Measurements from ENCODE around the gene PLB1.
"Not testable (repeated sequence)": the region's sequence is repeated elsewhere in the genome, so short reads cannot be mapped to it uniquely, and the experiment has no call there.

The PLB1 gene

DNA sequence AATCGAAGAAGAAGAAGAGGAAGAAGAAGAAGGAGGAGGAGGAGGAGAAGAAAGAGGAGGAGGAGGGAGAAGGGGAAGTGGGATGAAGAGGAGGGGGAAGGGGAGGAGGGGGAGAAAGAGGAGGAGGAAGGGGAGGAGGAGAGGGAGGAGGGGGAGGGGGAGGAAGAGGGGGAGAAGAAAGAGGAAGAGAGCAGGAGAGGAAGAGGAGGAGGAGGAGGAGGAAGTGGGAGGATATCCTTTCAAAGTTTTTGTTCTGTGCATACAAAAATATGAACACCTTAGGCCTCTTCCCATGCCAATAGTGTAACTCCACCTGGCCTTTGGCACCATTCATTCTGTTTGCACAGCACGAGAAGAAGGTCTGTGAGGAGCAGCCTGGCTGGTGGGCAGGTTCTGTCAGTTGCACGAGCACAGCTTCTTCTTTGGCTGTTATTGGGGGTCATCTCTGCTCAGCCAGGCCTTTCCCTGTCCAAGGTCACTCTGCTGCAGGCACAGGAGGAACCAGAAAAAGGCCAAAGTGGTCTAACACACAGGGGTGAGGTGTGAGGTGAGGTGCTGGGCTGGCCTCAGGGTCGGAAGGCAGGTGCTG, 25.8 kb upstream of the PLB1 start:
- DNase-seq (ENCODE audit: low read depth), result no peak

DNA sequence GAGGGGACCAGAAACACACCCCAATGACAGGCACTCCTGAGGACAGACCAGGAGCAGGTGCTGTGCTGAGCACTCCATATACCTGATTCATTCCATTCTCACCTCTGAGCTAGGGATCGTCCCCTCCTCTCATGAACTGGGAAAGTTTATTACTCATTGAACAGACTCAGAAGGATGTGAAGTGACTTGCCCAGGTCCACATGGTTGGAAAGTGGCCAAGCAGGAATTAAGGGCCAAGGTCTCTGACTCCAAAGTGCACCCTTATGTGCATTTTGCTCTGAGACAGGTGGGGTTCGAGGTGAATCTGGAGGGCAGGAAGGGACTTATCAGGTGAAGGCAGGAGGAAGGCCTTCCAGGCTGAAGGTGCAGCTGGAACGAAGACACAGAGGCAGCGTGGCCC, 25.1 kb upstream of the PLB1 start:
- no peak for DNase-seq (ENCODE audit: low read depth)

DNA sequence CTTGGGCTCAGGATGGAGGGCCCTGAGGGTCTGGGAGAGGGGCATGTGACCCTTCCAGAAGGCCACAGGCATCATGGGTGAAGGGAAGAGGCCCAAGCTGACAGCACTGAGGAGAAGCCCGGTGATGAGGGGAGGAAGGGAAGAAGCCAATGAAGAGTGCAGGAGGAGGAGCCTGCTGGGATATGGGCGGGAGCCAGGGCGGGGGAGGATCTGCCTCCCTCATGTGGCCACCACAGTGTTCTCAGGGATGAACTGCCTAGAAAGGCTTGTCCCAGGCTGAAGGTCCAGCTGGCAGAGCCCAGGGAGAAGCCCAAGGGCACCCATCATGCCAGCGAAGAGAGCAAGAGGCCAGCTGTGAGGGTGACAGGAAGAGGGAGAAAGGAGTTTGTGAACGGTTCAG, 24.6 kb upstream of the PLB1 start:
- DNase-seq (ENCODE audit: low read depth), result no peak

- DNase-seq (ENCODE audit: low read depth), result no peak
Measured at GRCh38 chr2:28471701-28472236, 24.1 kb upstream of the PLB1 start.

DNA sequence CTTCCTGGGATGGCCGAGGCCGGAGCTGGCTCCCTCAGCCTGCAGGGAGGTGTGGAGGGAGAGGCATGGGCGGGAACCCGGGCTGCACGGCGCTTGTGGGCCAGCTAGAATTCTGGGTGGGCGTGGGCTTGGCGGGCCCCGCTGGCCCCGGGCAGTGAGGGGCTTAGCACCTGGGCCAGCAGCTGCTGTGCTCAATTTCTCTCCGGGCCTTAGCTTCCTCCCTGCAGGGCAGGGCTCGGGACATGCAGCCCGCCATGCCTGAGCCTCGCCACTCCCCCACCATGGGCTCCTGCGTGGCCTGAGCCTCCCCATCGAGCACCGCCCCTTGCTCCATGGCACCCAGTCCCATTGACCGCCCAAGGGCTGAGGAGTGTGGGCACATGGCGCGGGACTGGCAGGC, 23.2 kb upstream of the PLB1 start:
- DNase-seq (ENCODE audit: low read depth), result not testable (repeated sequence)

- DNase-seq (ENCODE audit: low read depth), result no peak
Measured at GRCh38 chr2:28475088-28475595, 20.7 kb upstream of the PLB1 start.

GRCh38 chr2:28477087-28477486, 18.8 kb upstream of the PLB1 start:
- no peak for DNase-seq (ENCODE audit: low read depth)

DNA sequence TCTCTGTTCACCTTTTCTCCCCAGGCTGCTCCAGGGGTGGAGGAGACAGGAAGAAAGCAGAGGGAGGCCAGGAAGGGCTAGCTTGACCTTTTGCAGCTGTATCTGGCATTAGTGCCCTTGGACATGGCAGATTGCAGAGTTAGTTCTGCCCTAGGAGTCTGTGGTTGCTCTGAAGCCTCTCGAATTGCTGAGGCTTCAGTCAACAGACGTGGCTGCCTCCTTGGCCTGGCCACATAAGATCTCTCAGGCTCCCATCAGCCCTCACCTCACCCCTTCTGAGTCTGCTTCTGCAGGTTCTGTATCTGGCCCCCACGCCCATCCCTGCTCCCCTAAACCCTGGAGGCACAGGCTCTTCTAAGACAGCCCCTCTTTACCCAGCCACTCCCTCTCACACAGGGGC, 18.2 kb upstream of the PLB1 start:
- DNase-seq (ENCODE audit: low read depth), result no peak

DNA sequence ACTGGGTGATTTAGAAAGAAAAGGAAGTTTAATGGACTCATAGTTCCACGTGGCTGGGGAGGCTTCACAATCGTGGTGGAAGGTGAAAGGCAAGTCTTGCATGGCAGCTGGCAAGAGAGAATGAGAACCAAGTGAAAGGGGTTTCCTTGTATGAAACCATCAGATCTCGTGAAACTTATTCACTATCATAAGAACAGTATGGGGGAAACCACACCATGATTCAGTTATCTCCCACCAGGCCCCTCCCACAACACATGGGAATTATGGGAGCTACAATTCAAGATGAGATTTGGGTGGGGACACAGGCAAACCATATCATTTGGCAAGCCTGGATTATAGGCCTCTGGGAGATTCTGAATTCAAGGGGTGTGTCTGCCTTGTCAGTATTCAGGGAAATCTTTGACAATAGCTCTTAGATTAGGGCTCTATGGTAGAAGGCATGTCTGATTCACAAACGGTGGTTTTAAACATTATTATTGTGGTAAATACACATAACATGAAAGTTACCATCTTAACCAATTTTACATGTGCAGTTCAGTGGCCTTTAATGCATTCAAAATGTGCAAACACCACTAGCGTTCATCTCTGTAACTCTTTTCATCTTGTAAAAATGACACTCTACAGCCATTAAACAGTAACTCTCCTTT, 15.3 kb upstream of the PLB1 start:
- no peak for DNase-seq (ENCODE audit: low read depth)

DNA sequence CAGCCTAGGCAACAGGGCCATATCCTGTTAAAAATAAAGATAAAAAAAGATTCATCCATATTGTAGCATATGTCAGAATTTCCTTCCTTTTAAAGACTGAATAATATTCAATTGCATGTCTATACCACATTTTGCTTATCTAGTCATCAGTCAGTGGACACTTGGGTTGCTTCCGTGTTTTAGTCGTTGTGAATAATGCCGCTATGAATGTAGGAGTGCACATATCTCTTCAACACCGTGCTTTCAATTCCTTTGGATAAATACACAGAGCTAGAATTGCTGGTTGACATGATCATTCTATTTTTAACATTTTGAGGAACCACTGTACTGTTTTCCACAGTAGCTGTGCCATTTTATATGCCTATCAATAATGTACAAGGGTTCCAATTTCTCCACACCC, 14.0 kb upstream of the PLB1 start:
- DNase-seq (ENCODE audit: low read depth), result no peak

- no peak for DNase-seq (ENCODE audit: low read depth)
Measured at GRCh38 chr2:28484835-28485234, 11.0 kb upstream of the PLB1 start.

GRCh38 chr2:28486526-28486925, 9.3 kb upstream of the PLB1 start:
- no peak for DNase-seq (ENCODE audit: low read depth)

DNA sequence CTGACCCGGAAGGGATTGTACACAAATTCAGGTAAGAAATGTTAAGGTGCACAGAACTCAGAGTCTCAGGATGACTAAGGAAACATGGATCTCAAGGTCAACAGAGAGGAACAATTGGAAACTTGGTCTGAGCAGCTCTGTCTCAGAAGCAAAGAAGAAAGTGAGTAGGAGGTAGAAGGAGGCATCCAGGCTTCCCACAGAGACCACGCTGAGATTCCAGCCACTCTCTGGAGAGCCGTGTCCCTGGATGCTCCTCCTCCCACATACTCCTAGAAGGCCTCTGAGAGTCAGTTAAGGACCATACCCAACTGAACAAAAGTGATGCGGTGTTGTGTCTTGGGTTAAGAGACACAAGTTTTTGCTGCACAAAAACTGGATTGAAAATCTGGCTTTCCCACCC, 8.6 kb upstream of the PLB1 start:
- DNase-seq (ENCODE audit: low read depth), result no peak

- no peak for DNase-seq (ENCODE audit: low read depth)
Measured at GRCh38 chr2:28488083-28488830, 7.6 kb upstream of the PLB1 start.

DNA sequence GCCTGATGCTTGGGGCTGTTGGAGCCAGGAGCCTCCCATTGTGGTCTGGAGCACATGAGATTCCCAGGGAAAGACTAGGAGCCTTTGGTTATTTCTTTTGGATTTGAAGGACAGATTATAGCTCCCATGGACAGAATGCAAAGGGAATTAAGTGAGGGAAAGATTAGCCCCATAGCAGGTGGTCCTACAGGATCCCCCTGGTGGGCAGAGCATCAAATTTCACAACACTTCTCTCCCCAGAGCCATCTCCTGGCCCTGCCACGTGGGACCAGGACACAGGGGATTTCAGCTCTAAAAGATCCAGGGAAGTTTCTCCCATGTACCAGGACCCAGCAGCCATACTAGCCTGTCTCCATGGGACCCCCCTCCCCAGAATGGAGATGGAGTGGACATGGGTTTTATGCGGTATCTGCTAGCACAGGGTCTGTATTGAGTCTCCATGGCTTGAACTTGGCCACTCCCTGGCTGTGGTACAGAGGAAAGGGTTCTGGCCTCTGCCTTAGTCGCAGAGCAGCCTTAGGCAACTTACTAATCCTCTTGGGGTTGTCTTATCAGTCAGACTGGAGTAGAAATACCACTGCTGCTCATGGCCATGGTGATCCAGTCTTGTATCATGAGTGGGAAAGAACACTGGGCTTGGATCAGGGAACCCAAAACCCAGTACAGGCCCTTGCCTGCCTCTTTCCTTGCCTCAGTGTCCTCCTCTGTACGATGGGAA, 6.8 kb upstream of the PLB1 start:
- DNase-seq (ENCODE audit: low read depth), result no peak

DNA sequence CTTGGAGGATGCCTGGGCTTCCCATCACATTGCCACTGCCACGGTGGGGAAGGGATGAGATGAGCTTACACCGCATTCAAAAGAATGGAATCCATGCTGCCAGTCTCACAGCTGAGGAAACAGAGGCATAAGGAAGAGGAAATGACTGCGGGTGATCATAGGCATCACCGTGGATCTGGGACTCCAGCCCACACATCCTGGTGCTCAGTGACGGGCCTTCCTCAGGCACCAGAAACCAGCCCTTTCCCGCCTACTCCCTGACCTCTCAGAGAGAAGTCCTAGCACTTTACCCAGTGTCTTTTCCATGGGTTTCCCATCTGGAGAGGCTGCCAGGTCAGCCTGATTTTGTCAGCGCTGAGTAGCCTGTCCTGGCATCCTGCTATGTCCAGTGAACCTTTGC, 5.3 kb upstream of the PLB1 start:
- DNase-seq (ENCODE audit: low read depth), result no peak

GRCh38 chr2:28492282-28492681, 3.6 kb upstream of the PLB1 start:
- DNase-seq (ENCODE audit: low read depth), result no peak

DNA sequence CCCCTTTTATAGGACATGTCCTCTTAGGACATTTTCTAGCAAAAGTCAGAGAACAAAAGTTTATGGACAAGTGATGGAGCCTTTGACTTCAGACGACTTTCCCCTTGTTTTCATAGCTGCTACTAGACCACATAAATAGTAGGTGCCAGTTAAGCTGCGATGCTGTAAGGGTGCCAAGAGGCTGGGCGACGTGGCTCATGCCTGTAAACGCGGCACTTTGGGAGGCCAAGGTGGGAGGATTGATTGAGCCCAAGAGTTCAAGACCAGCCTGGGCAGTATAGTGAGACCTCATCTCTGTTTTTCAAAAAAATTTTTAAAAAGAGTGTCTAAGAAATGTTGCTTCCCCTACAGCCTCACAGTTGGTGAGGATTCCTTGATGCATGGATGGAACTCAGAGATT, 2.2 kb upstream of the PLB1 start:
- no peak for DNase-seq (ENCODE audit: low read depth)

DNA sequence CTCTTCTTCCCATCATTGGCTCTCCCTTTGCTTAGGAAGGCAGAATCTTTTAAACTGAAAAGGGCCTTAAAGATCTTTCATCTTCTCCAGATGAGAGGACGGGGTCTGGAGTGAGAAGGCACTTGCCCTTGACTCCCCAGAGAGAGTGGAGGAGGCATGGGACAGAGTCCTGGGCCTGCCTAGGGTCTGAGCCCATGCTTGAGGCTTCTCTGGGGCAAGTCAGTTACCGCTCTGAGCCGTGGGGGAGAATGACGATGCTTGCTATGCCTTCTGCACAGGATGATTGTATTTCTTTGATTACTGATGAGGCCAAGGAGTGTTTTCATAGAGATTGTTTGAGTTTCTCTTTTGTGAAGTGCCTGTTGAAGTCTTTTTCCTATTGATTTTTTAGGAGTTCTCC, 921 bp downstream of the PLB1 start:
- DNase-seq (ENCODE audit: low read depth), result no peak

DNA sequence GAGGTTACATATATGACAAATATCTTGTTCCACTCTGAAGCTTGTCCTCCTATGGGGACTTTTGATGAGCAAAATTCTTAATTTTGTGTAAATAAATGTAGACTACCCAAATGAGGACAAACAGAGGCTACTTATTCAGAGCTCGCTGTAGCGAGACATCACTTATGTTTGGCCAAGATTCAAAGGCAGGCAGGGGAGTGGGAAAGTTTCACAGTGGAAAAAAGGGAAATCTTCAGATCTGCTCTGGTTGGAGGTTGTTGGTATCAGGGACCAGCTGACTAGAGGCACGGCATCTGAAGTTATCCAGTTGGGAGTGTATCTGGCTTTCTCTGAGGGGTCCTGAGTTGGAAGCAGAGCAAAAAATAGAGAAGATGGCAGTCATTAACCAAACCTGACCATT, 1.3 kb downstream of the PLB1 start:
- no peak for DNase-seq (ENCODE audit: low read depth)

DNA sequence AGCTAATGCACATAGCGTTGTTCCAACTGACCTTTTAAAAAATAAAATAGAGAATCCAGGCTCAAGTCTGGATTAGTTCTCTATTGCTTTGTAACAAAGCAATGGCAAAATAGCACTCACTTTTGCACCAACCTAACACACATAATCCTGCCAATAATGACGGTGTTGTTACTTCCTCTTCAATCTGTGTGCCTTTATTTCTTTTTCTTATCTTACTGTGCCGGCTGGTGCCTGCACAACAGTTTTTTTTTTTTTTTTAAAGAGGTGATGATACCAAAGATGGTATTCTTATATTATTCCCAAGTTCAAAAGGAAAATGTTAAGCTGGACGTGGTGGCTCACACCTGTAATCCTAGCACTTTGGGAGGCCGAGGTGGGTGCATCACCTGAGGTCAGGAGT, 3.4 kb downstream of the PLB1 start:
- no peak for DNase-seq (ENCODE audit: low read depth)

DNA sequence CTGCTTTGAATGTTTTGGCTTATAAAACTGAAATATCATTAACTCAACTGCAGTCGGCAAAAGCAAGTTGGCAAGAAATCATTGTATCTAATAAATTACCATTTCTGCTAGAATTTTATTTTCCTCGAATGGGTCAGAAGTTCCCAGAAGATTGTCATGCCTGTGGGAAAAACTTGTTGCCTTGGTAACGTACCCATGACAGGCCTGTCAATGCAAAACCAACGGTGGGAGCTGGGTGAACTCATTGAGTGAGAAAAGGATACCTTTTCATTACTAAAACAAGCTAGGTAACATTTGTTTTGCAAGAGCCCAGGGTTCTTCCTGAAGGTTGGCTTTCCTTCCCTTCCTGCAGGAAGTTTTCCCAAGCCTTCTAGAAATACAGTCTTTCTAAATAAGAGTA, 9.5 kb downstream of the PLB1 start:
- no peak for DNase-seq (ENCODE audit: low read depth)

All from activated T-helper 9 cell treated with anti-CD3 and anti-CD28 coated beads, Interleukin-2, amount 50 U/mL, for 16 hours (primary cell).